ENCODE results near the gene BRIP1.

DNA sequence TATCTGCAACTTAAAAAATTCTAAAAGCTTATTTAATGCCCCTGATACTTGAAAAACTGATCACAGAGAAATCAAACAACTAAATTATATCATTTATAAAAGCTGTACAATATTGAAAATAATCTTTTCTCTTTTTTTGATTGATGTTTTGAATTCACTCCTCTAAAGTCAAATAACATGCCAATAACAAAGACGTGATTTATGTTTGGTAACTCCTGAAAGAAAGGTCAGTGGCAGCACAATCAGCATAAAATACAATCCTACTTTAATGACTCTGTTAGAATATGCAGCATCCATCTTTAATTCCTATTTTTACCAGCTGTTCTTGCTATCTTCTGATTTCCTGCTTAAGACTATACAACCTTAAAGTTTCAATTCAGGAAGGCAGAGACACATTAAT, 221.6 kb downstream of the BRIP1 start:
- TF ChIP-seq, protein P1, sequence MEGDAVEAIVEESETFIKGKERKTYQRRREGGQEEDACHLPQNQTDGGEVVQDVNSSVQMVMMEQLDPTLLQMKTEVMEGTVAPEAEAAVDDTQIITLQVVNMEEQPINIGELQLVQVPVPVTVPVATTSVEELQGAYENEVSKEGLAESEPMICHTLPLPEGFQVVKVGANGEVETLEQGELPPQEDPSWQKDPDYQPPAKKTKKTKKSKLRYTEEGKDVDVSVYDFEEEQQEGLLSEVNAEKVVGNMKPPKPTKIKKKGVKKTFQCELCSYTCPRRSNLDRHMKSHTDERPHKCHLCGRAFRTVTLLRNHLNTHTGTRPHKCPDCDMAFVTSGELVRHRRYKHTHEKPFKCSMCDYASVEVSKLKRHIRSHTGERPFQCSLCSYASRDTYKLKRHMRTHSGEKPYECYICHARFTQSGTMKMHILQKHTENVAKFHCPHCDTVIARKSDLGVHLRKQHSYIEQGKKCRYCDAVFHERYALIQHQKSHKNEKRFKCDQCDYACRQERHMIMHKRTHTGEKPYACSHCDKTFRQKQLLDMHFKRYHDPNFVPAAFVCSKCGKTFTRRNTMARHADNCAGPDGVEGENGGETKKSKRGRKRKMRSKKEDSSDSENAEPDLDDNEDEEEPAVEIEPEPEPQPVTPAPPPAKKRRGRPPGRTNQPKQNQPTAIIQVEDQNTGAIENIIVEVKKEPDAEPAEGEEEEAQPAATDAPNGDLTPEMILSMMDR (conservative IDR thresholded peaks at IDR 0.05; ENCODE audit: low read depth, low read length): no peak
- no peak for TF ChIP-seq EZH2 (IDR thresholded peaks at IDR 0.05; ENCODE audit: borderline replicate concordance, low read depth, low read length, poor library complexity, severe bottlenecking)

Data from A673 (cell line).